Thyroid gland (tissue), 4 donors: ENCODE results near the gene IFNLR1.

Experiments used
- CTCF ChIP-seq, 6 experiments: fragments of 200-600 bp in 3 of 6; fragments of 450-650 bp in 3 of 6; sonication (generic) in 3 of 6; IDR thresholded peaks; one replicate each; pipeline ENCODE4 v1.5.1; 2016 to 2019; ENCODE audit warnings: antibody characterized with exemption in 6 of 6, mild to moderate bottlenecking in 2 of 6, inconsistent platforms in 1 of 6, moderate library complexity in 1 of 6
- POLR2A ChIP-seq, 2 donors: fragments of 450-650 bp; IDR thresholded peaks; one replicate each; pipeline ENCODE4 v1.6.1; 2017; ENCODE audit warnings: antibody characterized with exemption in 2 of 2, mild to moderate bottlenecking in 2 of 2, moderate library complexity in 1 of 2

GRCh38 chr1:24111262-24111995, 75.7 kb downstream of the IFNLR1 start:
- TF ChIP-seq POLR2A (IDR thresholded peaks at IDR 0.05) = no peak
- TF ChIP-seq CTCF (IDR thresholded peaks at IDR 0.05) = no peak
